Measurements from ENCODE around the gene PRPF38A.
"Not testable (repeated sequence)": the region's sequence is repeated elsewhere in the genome, so short reads cannot be mapped to it uniquely, and the experiment has no call there.

PRPF38A gene, protein sequence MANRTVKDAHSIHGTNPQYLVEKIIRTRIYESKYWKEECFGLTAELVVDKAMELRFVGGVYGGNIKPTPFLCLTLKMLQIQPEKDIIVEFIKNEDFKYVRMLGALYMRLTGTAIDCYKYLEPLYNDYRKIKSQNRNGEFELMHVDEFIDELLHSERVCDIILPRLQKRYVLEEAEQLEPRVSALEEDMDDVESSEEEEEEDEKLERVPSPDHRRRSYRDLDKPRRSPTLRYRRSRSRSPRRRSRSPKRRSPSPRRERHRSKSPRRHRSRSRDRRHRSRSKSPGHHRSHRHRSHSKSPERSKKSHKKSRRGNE

DNA sequence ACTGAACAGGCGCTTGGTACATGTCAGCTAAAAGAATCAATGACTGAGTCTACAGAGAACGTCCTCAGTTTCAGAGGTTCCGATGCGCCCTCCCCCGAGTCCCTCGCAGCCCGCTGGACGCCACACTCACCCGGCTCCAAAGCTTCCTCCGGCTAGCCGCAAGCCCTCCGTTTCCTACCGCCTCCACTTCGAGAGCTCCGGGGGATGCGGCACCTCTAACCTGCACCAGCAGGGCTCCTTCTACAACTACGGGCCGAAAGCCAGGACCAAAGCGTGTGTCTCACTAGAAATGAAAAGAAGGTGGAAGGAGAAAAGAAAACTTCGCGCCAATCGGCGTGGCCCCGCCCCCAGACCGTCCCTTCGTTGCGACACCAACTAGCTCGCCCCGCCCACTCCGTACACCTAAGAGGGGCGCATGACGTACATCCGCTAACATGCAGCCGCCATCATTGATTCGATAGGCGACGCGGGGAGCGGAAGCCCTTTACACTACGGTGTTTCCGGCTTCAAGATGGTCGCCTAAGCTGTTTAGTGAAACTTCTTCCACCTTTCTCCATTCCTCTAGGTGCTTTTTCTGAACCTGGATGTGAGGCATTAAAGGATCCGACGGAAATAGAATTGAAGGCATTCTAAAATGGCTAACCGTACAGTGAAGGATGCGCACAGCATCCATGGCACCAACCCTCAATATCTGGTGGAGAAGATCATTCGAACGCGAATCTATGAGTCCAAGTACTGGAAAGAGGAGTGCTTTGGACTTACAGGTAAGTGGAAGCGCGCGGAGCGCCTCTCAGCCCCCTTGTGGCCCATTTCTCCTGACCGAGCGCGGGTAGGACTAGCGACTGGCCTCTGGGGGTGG lies at the start of gene PRPF38A, which contains the start of gene ORC1:
Gene PRPF38A, plus strand, starts transcription at position 487 of the 859 bp plus-strand sequence. Its CDS starts 148 bp downstream, at position 635.
Gene ORC1, minus strand, starts transcription at position 308 of the 859 bp plus-strand sequence. CDS start 2,200 bp downstream, outside the sequence.
- FAIRE-seq: peak; percentile 77

DNA sequence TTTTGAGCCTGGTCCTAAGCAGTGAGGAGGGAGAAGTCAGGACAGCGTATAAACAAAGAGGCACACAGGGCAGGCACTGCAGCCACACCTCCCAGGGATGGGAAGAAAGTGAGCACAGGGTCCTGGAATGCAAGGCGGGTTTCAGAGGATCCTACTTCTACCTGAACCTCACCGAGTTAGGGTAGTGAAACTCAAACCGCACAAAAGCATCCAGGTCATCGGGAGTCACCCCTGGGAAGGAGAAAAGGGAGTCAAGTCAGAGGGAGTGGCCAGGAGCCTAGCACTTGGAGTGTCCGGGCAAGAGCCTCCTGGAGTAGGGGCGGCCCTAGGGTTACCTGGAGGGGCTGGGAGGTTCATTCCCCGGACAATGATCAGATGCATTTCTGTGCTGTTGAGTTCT lies 49.0 kb upstream of the PRPF38A start:
- no peak for FAIRE-seq

DNA sequence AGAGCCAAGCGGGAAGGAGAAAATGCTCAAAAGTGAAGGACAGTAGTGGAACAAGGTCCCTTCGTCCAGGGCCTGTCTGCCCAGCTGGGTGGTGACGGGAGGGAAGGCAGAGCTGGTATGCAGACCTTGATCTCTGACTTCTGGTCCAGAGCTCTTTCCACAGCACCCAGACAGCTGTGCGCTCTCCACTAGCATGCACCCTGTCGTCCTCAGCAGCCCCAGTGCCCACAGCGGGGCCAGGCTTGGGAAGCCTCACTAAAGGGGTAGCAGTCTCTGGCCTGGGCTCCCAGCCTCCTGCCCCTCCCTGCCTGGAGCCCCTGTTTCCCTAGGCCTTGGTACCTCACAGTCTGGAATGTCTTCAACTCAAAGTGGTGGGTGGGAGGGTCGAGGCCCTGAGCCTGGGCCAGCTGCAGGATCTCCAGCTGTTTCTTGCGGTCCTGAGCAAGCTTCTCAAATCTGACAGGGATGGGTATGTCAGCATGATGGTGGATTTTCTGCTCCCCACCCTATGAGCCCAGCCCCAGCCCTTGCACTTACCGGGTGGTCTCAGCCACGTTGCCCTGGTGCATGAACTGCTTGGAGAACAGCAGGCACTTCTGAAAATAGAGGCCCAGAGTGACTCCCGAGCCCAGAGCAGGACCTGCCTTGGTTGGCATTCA lies 48.4 kb upstream of the PRPF38A start:
- no peak for FAIRE-seq

DNA sequence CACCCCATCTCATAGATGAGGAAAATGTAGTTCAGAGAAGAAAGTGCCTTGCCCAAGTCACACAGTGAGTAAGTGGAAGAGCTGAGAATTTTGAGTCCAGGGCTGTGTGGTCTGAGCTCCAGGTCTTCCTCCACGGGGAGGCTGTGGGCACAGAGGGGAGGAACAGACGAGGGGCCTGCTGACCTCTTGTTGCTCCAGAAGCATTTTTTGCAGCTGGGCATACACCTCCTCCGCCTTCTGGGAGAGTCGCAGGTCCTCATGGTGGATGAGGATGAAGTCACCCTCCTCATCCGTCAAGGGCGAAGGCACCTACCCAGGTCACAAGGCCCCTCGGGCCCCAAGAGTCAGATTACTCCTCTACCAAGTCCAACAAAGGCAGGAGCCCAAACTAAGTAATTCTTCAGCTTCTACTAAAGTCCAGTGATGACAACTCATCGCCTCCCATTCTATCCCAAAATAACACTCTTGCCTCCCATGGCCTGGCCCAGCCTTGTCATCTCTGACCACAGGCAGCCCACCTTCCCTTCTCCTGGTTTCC lies 47.5 kb upstream of the PRPF38A start:
- no peak for FAIRE-seq

DNA sequence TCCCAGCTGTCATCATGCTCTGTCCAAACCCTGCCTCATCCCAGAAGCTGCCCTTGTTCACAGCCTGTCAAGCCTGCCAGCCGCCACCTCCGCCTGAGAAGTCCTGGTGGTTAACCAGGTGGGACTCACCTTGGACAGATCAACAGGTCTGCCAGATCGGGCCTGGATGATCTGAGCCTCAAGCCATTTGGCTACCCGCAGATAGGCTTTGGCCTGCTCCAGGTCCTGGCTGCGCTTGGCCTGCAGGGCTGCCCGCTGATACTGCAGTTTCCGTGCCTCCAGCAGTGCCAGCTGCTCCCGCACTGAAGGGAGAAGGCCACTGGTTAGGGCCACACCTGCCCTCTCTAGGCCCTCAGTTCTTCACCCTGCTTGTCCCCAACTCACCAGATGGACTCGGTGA lies 47.0 kb upstream of the PRPF38A start:
- no peak for FAIRE-seq

DNA sequence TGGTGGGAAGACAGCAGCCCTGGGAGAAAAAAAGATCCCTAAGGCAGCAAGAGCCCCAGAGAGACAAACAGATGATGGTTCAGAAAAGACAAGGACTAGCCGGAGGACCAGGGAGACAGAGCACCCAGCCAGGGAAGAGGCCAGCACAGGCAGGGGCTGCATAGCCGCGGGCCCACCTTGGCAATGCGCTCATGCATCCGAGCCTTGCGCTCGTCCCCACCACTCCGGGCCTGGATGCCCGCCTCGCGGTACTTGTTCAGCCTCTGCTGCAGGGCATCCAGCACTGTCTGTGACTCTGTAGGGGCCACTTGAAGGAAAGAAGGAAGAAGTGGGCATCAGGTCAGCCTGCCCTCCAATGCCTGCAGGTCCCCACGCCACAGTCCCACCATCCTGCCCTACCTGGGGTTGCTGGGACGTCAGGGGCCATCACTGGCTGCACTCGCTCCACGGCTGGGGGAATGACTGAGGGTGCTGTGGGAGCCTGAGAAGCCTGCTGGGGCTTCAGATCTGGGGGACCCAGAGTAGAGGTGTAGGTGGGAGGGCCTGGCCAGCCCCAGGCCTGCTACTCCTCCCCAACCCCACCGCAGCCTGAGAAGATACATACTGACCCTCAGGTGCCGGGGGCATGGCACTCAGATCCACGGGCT lies 45.4 kb upstream of the PRPF38A start:
- no peak for FAIRE-seq

DNA sequence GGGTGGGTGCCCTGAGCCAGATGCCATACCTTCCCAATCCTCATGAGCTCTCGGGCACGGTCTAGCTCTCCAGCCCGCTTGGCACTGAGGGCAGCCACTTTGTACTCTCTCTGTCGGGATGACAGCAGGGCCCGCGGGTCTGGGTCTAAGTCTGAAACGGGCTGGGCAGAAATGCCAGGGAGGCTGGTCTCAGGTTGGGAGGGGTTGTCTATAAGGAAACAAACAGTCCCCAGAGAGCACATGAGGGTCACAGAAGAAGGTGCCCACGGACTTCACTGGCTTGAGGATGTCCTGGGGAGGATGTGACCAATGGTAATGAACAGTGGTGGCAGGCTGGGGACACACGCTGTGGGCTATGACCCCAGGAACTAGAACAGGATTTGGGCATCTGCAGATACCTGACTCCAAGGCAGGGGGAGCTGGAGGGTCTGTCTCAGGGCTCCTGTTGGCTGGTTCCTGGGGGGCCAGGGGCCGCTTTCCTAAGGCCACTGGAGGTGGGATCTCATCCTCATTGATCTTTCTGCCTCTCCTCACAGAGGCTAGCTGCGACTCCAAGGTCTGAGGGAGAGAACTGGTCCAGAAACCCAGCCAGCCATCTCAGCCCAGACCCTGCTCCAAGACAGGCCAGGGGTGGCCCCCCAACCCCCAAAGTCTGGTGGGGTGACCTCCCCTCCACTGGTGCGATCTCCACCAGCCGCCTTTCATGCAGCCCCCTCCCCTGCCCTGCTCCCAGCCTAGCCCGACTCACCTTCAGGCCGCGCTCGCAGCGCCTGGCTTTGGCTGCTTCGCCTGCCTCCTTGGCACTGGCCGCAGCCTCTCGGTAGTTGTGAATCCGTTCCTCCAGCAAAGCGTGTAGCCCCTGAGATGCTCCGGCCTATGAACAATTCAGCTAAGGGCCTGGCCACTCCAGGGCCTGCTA lies 44.5 kb upstream of the PRPF38A start:
- FAIRE-seq: no peak

DNA sequence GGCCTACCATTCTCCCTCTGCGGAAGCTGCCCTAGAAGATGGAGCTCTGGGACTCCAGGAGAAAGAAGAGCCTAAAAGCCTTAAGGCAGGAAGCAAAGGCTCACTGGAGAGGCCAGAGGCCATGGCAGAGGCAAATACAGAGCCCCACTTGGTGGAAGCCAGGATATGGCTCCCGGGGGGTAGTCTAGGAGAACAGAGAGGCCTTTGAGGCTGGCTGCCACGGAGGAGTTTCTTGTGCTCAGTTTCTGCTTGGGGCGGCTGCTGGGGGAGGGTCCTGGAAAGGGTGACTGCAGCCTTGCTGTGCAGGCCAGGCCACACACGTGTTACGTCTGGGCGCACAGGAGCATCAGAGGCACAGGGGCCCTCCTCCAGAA lies 43.8 kb upstream of the PRPF38A start:
- no peak for FAIRE-seq

DNA sequence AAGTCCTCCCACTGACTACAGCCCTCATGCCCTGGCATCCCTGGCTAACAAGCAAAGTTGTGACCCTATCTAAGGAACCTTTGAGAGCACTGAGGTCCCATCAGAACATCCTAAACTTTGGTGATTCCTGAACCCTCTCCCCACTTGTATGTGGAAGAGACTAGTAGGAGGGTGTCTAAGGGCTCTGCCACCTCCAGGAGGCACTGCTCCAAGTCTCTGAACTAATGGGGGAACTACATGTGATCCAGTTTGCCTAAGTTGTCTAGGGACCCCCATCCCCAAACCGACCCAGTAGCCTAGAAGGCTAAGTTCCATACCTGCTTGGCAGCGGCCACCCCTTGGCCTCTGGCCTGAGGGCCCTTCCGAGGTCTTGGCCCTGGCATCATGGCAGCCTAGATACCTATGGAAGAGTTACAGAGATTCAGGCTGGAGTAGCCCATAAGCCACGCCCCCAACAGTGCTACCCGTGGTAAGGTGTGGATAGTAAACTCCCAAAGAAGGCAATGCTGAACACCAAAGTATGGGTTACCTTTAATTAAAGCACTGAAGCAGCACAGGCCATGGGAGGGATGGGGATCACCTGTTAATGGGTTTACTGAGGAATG lies 40.1 kb upstream of the PRPF38A start:
- FAIRE-seq: no peak

DNA sequence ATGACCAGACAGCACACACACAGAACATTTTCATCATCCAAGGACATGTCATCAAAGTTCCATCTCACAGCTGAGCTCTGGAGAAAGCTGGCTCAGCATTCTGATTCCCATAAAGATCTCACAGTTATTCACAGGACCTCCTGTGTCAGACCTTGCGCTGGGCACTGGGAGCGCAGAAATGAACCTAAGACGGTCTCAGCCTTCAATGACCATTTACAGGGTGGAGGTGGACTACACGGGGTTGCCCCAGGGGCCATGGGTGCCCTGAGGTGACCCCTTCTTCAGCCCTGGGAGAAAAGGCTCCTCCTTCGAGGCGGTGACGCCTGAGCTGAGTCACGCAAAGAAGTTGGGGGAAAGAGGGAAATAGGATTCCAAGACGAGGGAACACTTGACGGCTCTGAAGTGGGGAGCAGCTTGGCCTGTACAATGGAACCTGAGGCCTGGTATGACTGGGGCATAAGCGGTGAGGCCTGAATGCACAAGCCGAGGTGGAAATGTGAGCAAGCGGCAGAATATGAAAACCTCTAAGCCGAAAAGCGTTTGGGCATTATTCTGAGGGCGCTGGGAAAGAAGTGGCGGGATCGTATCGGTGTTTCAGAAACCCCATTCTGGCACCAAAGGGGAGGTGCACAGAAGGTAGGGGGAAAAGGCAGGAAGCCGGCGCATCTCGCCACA lies 39.2 kb upstream of the PRPF38A start:
- FAIRE-seq: no peak

DNA sequence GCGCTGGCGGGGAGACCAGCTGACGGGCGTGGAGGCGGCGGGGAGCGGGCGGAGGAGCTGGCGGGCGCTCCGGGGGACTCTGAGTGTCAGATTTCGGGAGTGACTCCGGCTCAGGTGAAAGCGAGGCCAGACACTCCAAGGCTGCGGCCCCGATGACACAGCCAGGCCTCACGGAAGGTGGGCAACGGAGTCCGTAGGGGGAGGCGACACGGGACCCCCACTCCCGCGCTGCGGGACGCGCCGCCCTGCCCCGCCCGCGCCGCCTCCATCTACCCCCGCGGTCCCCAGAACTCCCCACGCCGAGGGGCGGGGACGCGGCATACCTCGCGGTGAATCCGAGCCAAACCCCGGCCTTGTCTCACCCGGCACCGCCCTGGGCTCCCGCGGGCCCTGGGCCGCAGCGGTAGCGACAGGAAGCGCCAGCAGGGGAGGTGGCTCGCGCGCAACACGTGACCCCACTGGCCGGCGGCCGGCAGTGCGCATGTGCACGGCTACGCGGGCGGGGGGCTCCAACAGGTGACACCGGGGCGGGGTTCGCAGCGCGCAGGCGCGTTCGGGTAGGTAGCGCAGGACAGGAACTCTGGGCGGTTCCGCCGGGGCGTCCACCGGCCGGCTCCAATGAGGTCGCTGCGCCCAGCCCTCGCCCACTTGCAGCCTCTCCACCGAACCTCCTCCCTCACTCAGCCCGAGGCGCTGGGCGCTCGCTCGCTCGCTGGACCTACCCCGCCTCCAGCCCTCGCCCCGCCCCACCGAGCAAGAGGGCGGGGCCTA lies 38.5 kb upstream of the PRPF38A start, which contains the start of gene CC2D1B:
Gene CC2D1B, minus strand, starts transcription at position 460 of the 771 bp plus-strand sequence. CDS start 1,585 bp downstream, outside the sequence.
- peak; percentile 67 for FAIRE-seq

DNA sequence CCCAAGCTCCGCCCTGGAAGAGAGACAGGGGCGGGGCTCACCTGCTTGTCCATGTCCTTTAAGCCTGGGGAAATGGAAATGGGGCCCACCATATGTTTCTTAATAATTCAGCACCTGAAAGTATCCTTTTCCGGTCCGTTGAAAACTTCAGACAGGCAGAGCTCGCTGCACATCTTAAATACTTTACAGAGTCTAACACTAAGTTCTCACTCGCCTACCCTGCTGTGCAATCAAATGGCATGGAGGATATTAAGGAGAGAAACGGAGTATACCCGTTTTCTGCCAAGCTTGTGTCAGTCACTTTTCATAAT lies 37.9 kb upstream of the PRPF38A start:
- FAIRE-seq: no peak

DNA sequence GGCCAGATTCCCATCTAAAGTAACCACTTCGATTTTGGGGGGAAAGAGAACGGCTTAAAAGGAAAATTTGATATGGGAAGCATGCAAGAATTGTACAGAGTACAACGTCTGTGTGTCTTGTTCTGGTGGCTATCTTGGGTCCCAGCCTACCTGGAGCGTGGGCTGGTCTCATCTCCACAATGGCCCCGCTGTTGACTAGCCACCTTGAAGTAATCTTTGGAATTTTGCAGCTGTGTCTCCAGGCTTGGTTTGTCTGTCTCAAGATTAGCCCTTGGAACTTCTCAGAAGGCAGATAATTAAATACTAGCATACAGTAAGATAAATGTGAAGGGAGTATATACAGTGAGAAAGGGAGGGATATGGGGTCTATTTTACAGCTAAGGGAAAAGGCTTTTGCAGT lies 37.1 kb upstream of the PRPF38A start:
- FAIRE-seq: no peak

DNA sequence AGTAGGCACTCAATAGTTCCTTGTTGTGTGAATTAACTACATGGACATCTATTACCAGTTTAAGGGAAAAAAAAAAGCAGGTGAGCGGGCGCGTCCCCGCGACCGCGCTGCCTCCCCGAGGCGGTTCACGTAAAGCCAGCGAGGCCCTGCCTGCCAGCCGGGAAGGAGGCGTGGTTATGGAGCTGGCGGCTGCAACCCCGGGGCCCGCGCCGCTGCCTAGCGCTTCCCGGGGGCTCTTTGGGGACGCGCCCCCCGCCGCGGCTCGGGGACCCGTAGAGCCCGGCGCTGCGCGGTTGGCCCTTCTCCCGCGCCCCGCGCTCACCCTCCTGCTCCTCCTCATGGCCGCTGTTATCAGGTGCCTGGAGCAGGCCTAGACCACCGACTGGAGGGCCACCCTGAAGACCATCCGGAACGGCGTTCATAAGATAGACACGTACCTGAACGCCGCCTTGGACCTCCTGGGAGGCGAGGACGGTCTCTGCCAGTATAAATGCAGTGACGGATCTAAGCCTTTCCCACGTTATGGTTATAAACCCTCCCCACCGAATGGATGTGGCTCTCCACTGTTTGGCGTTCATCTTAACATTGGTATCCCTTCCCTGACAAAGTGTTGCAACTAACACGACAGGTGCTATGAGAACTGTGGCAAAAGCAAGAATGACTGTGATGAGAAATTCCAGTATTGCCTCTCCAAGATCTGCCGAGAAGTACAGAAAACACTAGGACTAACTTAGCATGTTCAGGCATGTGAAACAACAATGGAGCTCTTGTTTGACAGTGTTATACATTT lies 35.8 kb upstream of the PRPF38A start:
- FAIRE-seq: no peak

DNA sequence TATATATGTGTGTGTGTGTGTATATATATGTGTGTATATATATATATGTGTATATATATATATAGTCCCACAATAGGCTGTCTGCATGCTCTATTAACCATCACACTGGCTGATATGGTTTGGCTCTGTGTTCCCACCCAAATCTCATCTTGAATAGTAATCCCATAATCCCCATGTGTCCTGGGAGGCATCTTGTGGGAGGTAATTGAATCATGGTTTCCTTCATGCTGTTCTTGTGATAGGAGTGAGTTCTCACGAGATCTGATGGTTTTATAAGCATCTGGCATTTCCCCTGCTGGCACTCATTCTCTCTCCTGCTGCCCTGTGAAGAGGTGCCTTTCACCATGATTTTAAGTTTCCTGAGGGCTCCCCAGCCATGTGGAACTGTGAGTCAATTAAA lies 34.6 kb upstream of the PRPF38A start:
- not testable (repeated sequence) for FAIRE-seq

DNA sequence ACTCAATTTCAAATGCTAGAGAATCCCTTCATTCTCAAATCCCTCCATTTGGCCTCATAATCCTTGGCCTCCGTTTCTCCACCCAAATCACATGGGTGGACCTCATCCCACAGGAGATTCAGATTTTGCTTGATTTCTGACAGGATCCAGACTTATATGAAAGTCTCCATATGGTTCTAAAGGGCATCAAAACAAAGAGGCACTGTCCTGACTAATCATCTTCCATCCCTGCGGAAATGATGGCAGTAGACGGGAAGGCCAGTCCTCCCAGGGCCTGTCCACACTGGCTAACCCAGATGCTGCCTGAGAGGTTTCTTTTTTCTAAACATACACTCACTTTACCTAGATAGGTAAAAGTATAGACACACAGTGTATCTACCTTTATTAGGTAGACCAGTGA lies 19.0 kb upstream of the PRPF38A start:
- no peak for FAIRE-seq

DNA sequence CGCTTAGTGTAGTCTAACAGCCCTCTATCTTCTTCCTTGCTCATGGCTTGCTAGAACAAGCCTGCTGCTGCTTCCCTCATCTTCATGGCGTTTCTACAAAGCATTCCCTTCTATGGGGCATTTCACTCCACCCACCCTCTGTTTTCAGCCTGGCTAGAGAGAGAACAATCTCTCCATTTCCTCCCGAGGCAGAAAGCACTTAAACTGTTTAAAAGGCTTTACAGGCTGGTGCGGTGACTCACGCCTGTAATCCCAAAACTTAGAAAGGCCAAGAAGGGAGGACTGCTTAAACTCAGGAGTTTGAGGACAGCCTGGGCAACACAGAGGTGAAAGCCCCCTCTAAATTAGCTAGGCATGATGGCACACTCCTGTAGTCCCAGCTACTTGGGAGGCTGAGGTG lies 17.9 kb upstream of the PRPF38A start:
- FAIRE-seq: no peak

DNA sequence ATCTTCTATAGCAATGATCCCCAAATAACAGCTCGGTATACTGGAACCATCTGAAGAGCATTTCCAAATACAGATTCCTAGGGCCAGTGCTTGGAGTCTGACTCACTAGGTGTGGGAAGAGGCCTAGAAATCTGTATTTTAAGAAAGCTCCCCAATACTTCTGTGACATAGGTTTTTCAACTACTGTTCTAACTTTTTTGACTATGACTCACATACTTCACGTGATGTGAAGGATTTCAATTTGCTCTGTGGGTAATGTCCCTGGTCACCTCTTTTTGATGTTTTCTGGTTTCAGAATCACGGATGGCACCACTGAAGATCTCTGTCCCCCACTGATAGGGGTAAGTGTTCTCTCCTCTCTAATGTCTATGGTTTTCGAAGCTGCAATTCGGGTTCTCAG lies 11.2 kb upstream of the PRPF38A start:
- FAIRE-seq: no peak

DNA sequence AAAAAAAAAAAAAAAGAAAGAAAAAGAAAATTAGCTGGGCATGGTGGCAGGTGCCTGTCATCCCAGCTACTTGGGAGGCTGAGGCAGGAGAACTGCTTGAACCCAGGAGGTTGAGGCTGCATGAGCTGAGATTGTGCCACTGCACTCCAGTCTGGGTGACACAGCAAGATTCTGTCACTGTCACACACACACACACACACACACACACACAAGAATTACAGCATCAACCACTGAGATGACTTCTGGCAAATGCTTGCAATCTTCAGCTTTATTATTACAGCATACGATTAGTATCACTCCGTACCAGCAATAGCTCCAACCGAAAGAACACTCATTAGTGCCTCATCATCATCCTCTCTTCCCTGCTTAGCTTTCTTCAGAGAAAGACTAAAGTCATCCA lies 4.8 kb upstream of the PRPF38A start:
- no peak for FAIRE-seq

Measured in TTC549 (cell line).